CD8-positive, alpha-beta memory T cell (primary cell): ENCODE data around the gene LRWD1. TPM values are rescaled to one million over a fixed set of nuclear protein-coding genes. Genes with fewer than 3 reads are reported as not detected.

Source experiments
- CTCF ChIA-PET: fragments of 350-600 bp; sonication (Branson Sonifier 250); formaldehyde crosslinking; loops from one replicate; lab custom pipeline; 2021; ENCODE audit warnings: antibody characterized with exemption; lab: Charles Lee
- POLR2A ChIA-PET: fragments of 350-600 bp; sonication (Branson Sonifier 250); formaldehyde crosslinking; loops from one replicate; lab custom pipeline; 2021; ENCODE audit warnings: antibody characterized with exemption; lab: Charles Lee
- DNase-seq, 5 donors: peaks; one replicate each; pipeline versions ENCODE4 v3.0.0 to v3.0.0-alpha.2; 2020 to 2022; ENCODE audit warnings: mixed read lengths in 1 of 5
- H3K27ac ChIP-seq: one replicate; pipeline ENCODE4 v1.7.0; 2013; ENCODE audit warnings: low read depth, mild to moderate bottlenecking, low read length, moderate library complexity
- H3K27me3 ChIP-seq: 2 replicates; pipeline ENCODE4 v1.7.0; 2013; ENCODE audit warnings: low read length, mild to moderate bottlenecking; ENCODE audit not compliant: insufficient read depth, poor library complexity, severe bottlenecking
- H3K36me3 ChIP-seq: 2 replicates; pipeline ENCODE4 v1.7.0; 2013; ENCODE audit warnings: mild to moderate bottlenecking, low read length, moderate library complexity; ENCODE audit not compliant: insufficient read depth
- H3K4me1 ChIP-seq: 2 replicates; pipeline ENCODE4 v1.7.0; 2013; ENCODE audit warnings: mild to moderate bottlenecking, low read length, moderate library complexity; ENCODE audit not compliant: insufficient read depth
- H3K4me3 ChIP-seq: 2 replicates; pipeline ENCODE4 v1.7.0; 2013; ENCODE audit warnings: mild to moderate bottlenecking, low read length
- H3K9me3 ChIP-seq: 2 replicates; pipeline ENCODE4 v1.7.0; 2013; ENCODE audit warnings: mild to moderate bottlenecking, low read length
- H3K27ac Mint-ChIP-seq, 8 donors: one replicate each; pipeline ENCODE4 v1.8.0; 2020 to 2021; ENCODE audit warnings: mixed read lengths in 8 of 8, mild to moderate bottlenecking in 6 of 8, inconsistent platforms in 3 of 8, moderate library complexity in 3 of 8
- H3K27me3 Mint-ChIP-seq, 2 donors: one replicate each; pipeline ENCODE4 v1.8.0; 2020 to 2021; ENCODE audit warnings: mixed read lengths in 2 of 2, mild to moderate bottlenecking in 1 of 2, moderate library complexity in 1 of 2
- H3K36me3 Mint-ChIP-seq, 3 donors: one replicate each; pipeline ENCODE4 v1.8.0; 2020 to 2021; ENCODE audit warnings: mixed read lengths in 3 of 3, inconsistent platforms in 1 of 3, mild to moderate bottlenecking in 1 of 3
- H3K4me1 Mint-ChIP-seq, 3 donors: one replicate each; pipeline ENCODE4 v1.8.0; 2020 to 2021; ENCODE audit warnings: mixed read lengths in 3 of 3, inconsistent platforms in 1 of 3, mild to moderate bottlenecking in 1 of 3
- H3K4me3 Mint-ChIP-seq, 7 donors: one replicate each; pipeline ENCODE4 v1.8.0; 2020 to 2021; ENCODE audit warnings: mixed read lengths in 7 of 7, mild to moderate bottlenecking in 6 of 7, moderate library complexity in 4 of 7, inconsistent platforms in 2 of 7
- H3K9me3 Mint-ChIP-seq, 5 donors: one replicate each; pipeline ENCODE4 v1.8.0; 2020 to 2022; ENCODE audit warnings: mixed read lengths in 5 of 5, mild to moderate bottlenecking in 3 of 5, moderate library complexity in 2 of 5, inconsistent platforms in 1 of 5
- polyA plus RNA-seq: library from polyadenylated mRNA; unstranded; fragments of 300-500 nt; fragmentation: Illumina TruSeq; gene quantifications from one replicate; pipeline ENCODE4 v1.2.3, GENCODE V29; 2021
- total RNA-seq, 2 experiments: library from RNA; stranded (reverse); gene quantifications; one replicate each; pipeline ENCODE4 v1.2.3, GENCODE V29; 2021

Gene LRWD1
- total and polyA plus RNA-seq, 3 experiments from 2014 or later, result 14.6 to 30.1 (median 29.9) TPM

GRCh38 chr7:102445674-102446071, 19.1 kb upstream of the LRWD1 start:
- Histone ChIP-seq H3K36me3 (no peaks in the 10 kb centered on the region), H3K27me3 (no peaks in the 10 kb centered on the region), H3K27ac (no peak overlapping the region), H3K4me3 (no peak overlapping the region), H3K9me3 (no peaks in the 10 kb centered on the region), H3K4me1 (no peaks in the 10 kb centered on the region)
- H3K27ac Mint-ChIP-seq, result peak overlapping the region in 1 of 8 donors; percentile 10
- no peaks in the 10 kb centered on the region for H3K9me3 Mint-ChIP-seq
- no peak overlapping the region for H3K4me3 Mint-ChIP-seq
- peaks cover 0 to 4% (median 3%) of the 10 kb centered on the region in 3 donors for H3K4me1 Mint-ChIP-seq
- H3K36me3 Mint-ChIP-seq, result peaks cover 0 to 42% (median 2%) of the 10 kb centered on the region in 3 donors
- no peaks in the 10 kb centered on the region for H3K27me3 Mint-ChIP-seq
- ChIA-PET POLR2A (no interaction called here), CTCF (interaction anchor here (1.1 kb wide), 1 partner anchor 41 kb away, joined by 4 read pairs; no protein-coding TSS in a partner anchor)
- DNase-seq, result no peak

- no peaks in the 10 kb centered on the region for H3K36me3 ChIP-seq
- no peak overlapping the region for H3K27ac ChIP-seq
- H3K4me3 Mint-ChIP-seq, result no peak overlapping the region
- peaks cover 0 to 4% (median 3%) of the 10 kb centered on the region in 3 donors for H3K4me1 Mint-ChIP-seq
- ChIA-PET CTCF (no interaction called here), POLR2A (no interaction called here)
- no peaks in the 10 kb centered on the region for H3K9me3 ChIP-seq
- H3K9me3 Mint-ChIP-seq, result no peaks in the 10 kb centered on the region
- no peaks in the 10 kb centered on the region for H3K4me1 ChIP-seq
- H3K4me3 ChIP-seq, result no peak overlapping the region
- H3K27me3 ChIP-seq, result no peaks in the 10 kb centered on the region
- DNase-seq, result no peak
- H3K36me3 Mint-ChIP-seq, result peaks cover 0 to 40% (median 2%) of the 10 kb centered on the region in 3 donors
- H3K27ac Mint-ChIP-seq, result peak overlapping the region in 1 of 8 donors; percentile 38
- H3K27me3 Mint-ChIP-seq, result no peaks in the 10 kb centered on the region
Observed at GRCh38 chr7:102446387-102447156, 18.2 kb upstream of the LRWD1 start.

GRCh38 chr7:102447311-102447710, 17.5 kb upstream of the LRWD1 start:
- peaks cover 0 to 34% (median 0%) of the 10 kb centered on the region in 3 donors for H3K36me3 Mint-ChIP-seq
- no peaks in the 10 kb centered on the region for H3K9me3 ChIP-seq
- H3K9me3 Mint-ChIP-seq, result no peaks in the 10 kb centered on the region
- no peaks in the 10 kb centered on the region for H3K27me3 Mint-ChIP-seq
- ChIA-PET POLR2A (no interaction called here), CTCF (no interaction called here)
- H3K4me1 Mint-ChIP-seq, result peaks cover 0 to 4% (median 0%) of the 10 kb centered on the region in 3 donors
- no peaks in the 10 kb centered on the region for H3K27me3 ChIP-seq
- H3K36me3 ChIP-seq, result no peaks in the 10 kb centered on the region
- H3K4me1 ChIP-seq, result no peaks in the 10 kb centered on the region
- H3K4me3 ChIP-seq, result no peak overlapping the region
- no peak for DNase-seq
- H3K4me3 Mint-ChIP-seq, result no peak overlapping the region
- no peak overlapping the region for H3K27ac Mint-ChIP-seq
- H3K27ac ChIP-seq, result no peak overlapping the region

GRCh38 chr7:102449136-102449535, 15.6 kb upstream of the LRWD1 start:
- H3K4me1 Mint-ChIP-seq, result peaks cover 0 to 4% (median 0%) of the 10 kb centered on the region in 3 donors
- no peak overlapping the region for H3K4me3 Mint-ChIP-seq
- Histone ChIP-seq H3K9me3 (no peaks in the 10 kb centered on the region), H3K4me3 (no peak overlapping the region), H3K27ac (no peak overlapping the region), H3K36me3 (no peaks in the 10 kb centered on the region), H3K27me3 (no peaks in the 10 kb centered on the region), H3K4me1 (no peaks in the 10 kb centered on the region)
- ChIA-PET CTCF (interaction anchor here (1.3 to 2.1 kb wide), 8 partner anchors 13 to 169 kb away, joined by 4 to 29 read pairs (median 8); no protein-coding TSS in a partner anchor), POLR2A (no interaction called here)
- H3K27me3 Mint-ChIP-seq, result no peaks in the 10 kb centered on the region
- DNase-seq, result no peak
- H3K27ac Mint-ChIP-seq, result no peak overlapping the region
- H3K36me3 Mint-ChIP-seq, result peaks cover 0 to 32% (median 0%) of the 10 kb centered on the region in 3 donors
- no peaks in the 10 kb centered on the region for H3K9me3 Mint-ChIP-seq

GRCh38 chr7:102450242-102450641, 14.5 kb upstream of the LRWD1 start:
- H3K4me1 ChIP-seq, result no peaks in the 10 kb centered on the region
- no peaks in the 10 kb centered on the region for H3K27me3 ChIP-seq
- H3K36me3 ChIP-seq, result no peaks in the 10 kb centered on the region
- no peaks in the 10 kb centered on the region for H3K27me3 Mint-ChIP-seq
- peaks cover 0 to 30% (median 0%) of the 10 kb centered on the region in 3 donors for H3K36me3 Mint-ChIP-seq
- H3K9me3 Mint-ChIP-seq, result no peaks in the 10 kb centered on the region
- no peak overlapping the region for H3K4me3 Mint-ChIP-seq
- H3K4me3 ChIP-seq, result no peak overlapping the region
- H3K9me3 ChIP-seq, result no peaks in the 10 kb centered on the region
- ChIA-PET CTCF (interaction anchor here (0.9 to 2.9 kb wide), 13 partner anchors 10 to 170 kb away, joined by 3 to 29 read pairs (median 6); partner anchors contain the start of gene PRKRIP1), POLR2A (interaction anchor here (1.0 kb wide), 1 partner anchor 38 kb away, joined by 4 read pairs; no protein-coding TSS in a partner anchor)
- H3K27ac ChIP-seq, result no peak overlapping the region
- peak overlapping the region in 2 of 8 donors; percentile 37 to 61 for H3K27ac Mint-ChIP-seq
- peaks cover 0 to 4% (median 0%) of the 10 kb centered on the region in 3 donors for H3K4me1 Mint-ChIP-seq
- DNase-seq, result peak; percentile 25 to 72 (median 36)

GRCh38 chr7:102451371-102452054, 13.3 kb upstream of the LRWD1 start:
- ChIA-PET POLR2A (no interaction called here), CTCF (interaction anchor here (1.0 to 2.9 kb wide), 3 partner anchors 17 to 55 kb away, joined by 3 to 10 read pairs (median 7); partner anchors contain the start of gene PRKRIP1)
- H3K4me3 Mint-ChIP-seq, result no peak overlapping the region
- H3K9me3 Mint-ChIP-seq, result no peaks in the 10 kb centered on the region
- peak overlapping the region in 1 of 8 donors; percentile 23 for H3K27ac Mint-ChIP-seq
- Histone ChIP-seq H3K4me1 (no peaks in the 10 kb centered on the region), H3K4me3 (no peak overlapping the region), H3K27me3 (no peaks in the 10 kb centered on the region), H3K9me3 (no peaks in the 10 kb centered on the region), H3K36me3 (peaks cover 4% of the 10 kb centered on the region), H3K27ac (no peak overlapping the region)
- DNase-seq, result no peak
- H3K36me3 Mint-ChIP-seq, result peaks cover 0 to 27% (median 0%) of the 10 kb centered on the region in 3 donors
- H3K27me3 Mint-ChIP-seq, result no peaks in the 10 kb centered on the region
- H3K4me1 Mint-ChIP-seq, result peaks cover 0 to 4% (median 0%) of the 10 kb centered on the region in 3 donors

GRCh38 chr7:102452451-102452850, 12.3 kb upstream of the LRWD1 start:
- Mint-ChIP-seq H3K4me3 (no peak overlapping the region), H3K27ac (no peak overlapping the region), H3K9me3 (no peaks in the 10 kb centered on the region), H3K36me3 (peaks cover 0 to 25% (median 0%) of the 10 kb centered on the region in 3 donors), H3K4me1 (peaks cover 0 to 4% (median 0%) of the 10 kb centered on the region in 3 donors), H3K27me3 (no peaks in the 10 kb centered on the region)
- H3K9me3 ChIP-seq, result no peaks in the 10 kb centered on the region
- no peak overlapping the region for H3K27ac ChIP-seq
- DNase-seq, result no peak
- POLR2A ChIA-PET, result no interaction called here
- H3K4me1 ChIP-seq, result no peaks in the 10 kb centered on the region
- no peak overlapping the region for H3K4me3 ChIP-seq
- no peaks in the 10 kb centered on the region for H3K27me3 ChIP-seq
- H3K36me3 ChIP-seq, result peaks cover 5% of the 10 kb centered on the region
- CTCF ChIA-PET, result interaction anchor here (1.0 to 2.9 kb wide), 4 partner anchors 16 to 56 kb away, joined by 3 to 10 read pairs (median 6); partner anchors contain the start of gene PRKRIP1
